GM13977 (cell line): Measurements from ENCODE around the gene BTBD2.

Source experiments
- DNase-seq: peaks from one replicate; pipeline ENCODE4 v3.0.0; 2012; ENCODE audit warnings: low spot score
- CTCF ChIP-seq: IDR thresholded peaks from 2 replicates; pipeline ENCODE4 v1.5.1; 2012; ENCODE audit warnings: mild to moderate bottlenecking, control low read depth; ENCODE audit not compliant: insufficient read depth; ENCODE audit errors: extremely low read depth, missing control alignments
- in situ Hi-C: fragments of 300-500 bp; cut with MboI; formaldehyde crosslinking; loops from one replicate; pipeline ENCODE4 v1.12.0; 2022; ENCODE audit warnings: low sequenced_read_pairs, low pct_unique_long_range_greater_than_20kb, mixed read lengths, inconsistent platforms; ENCODE audit not compliant: unreplicated experiment

Gene BTBD2

GRCh38 chr19:2043251-2043641 is 27.7 kb upstream of the BTBD2 start:
- in situ Hi-C loops, result no loop called here
- no peak for DNase-seq
- TF ChIP-seq CTCF, result no peak

- in situ Hi-C loops, result no loop called here
- no peak for TF ChIP-seq CTCF
- DNase-seq, result no peak
Observed at GRCh38 chr19:2042485-2043250, 27.2 kb upstream of the BTBD2 start.

GRCh38 chr19:2041683-2042484 is 26.4 kb upstream of the BTBD2 start:
- TF ChIP-seq CTCF, result no peak
- DNase-seq, result peak; percentile 100
- in situ Hi-C loops, result no loop called here

GRCh38 chr19:2041433-2041682 is 25.8 kb upstream of the BTBD2 start:
- in situ Hi-C loops, result no loop called here
- DNase-seq, result no peak
- TF ChIP-seq CTCF, result no peak

GRCh38 chr19:2040647-2041432 is 25.3 kb upstream of the BTBD2 start:
- TF ChIP-seq CTCF, result no peak
- DNase-seq, result no peak
- in situ Hi-C loops, result no loop called here

GRCh38 chr19:2039959-2040646 is 24.6 kb upstream of the BTBD2 start:
- DNase-seq, result no peak
- TF ChIP-seq CTCF, result no peak
- in situ Hi-C loops, result no loop called here
